Naive B cell (primary cell): ENCODE data around the gene SEMA4D. TPM values are rescaled to one million over a fixed set of nuclear protein-coding genes. Genes with fewer than 3 reads are reported as not detected.
A peak's percentile ranks its signal among the peaks of the same experiment; 100 is the strongest.
"Not testable (repeated sequence)": the region's sequence is repeated elsewhere in the genome, so short reads cannot be mapped to it uniquely, and the experiment has no call there.

Source experiments
- ATAC-seq, 2 donors: fragments of 150-1000 bp; cut with Tn5 transposase; 2 replicates each; pipeline ENCODE4 v1.10.0; 2021; ENCODE audit warnings: low read depth in 2 of 2, mild to moderate bottlenecking in 2 of 2, moderate library complexity in 2 of 2
- DNase-seq: peaks from one replicate; pipeline ENCODE4 v3.0.0; 2022
- H3K27ac Mint-ChIP-seq, 6 donors: one replicate each; pipeline ENCODE4 v1.8.0; 2020 to 2022; ENCODE audit warnings: mild to moderate bottlenecking in 6 of 6, mixed read lengths in 6 of 6, moderate library complexity in 5 of 6, inconsistent platforms in 2 of 6
- H3K27me3 Mint-ChIP-seq, 3 donors: one replicate each; pipeline ENCODE4 v1.8.0; 2021 to 2022; ENCODE audit warnings: mixed read lengths in 3 of 3, mild to moderate bottlenecking in 1 of 3
- H3K36me3 Mint-ChIP-seq, 2 donors: one replicate each; pipeline ENCODE4 v1.8.0; 2020 to 2022; ENCODE audit warnings: mixed read lengths in 2 of 2, inconsistent platforms in 1 of 2, mild to moderate bottlenecking in 1 of 2
- H3K4me1 Mint-ChIP-seq, 3 donors: one replicate each; pipeline ENCODE4 v1.8.0; 2020 to 2022; ENCODE audit warnings: mixed read lengths in 3 of 3, inconsistent platforms in 1 of 3, mild to moderate bottlenecking in 1 of 3, moderate library complexity in 1 of 3
- H3K4me3 Mint-ChIP-seq, 8 donors: one replicate each; pipeline ENCODE4 v1.8.0; 2020 to 2022; ENCODE audit warnings: mild to moderate bottlenecking in 8 of 8, mixed read lengths in 8 of 8, moderate library complexity in 8 of 8, inconsistent platforms in 2 of 8
- H3K9me3 Mint-ChIP-seq, 7 donors: one replicate each; pipeline ENCODE4 v1.8.0; 2020 to 2022; ENCODE audit warnings: mixed read lengths in 7 of 7, mild to moderate bottlenecking in 5 of 7, inconsistent platforms in 2 of 7, moderate library complexity in 1 of 7
- polyA plus RNA-seq, 6 donors: library from polyadenylated mRNA; unstranded; fragments of 300-500 nt; fragmentation: Illumina TruSeq; gene quantifications; one replicate each; pipeline ENCODE4 v1.2.3, GENCODE V29; 2021; ENCODE audit warnings: low read depth in 6 of 6

The SEMA4D gene
- polyA plus RNA-seq, 6 donors from 2014 or later = 13.4 to 38.2 (median 21.5) TPM

DNA sequence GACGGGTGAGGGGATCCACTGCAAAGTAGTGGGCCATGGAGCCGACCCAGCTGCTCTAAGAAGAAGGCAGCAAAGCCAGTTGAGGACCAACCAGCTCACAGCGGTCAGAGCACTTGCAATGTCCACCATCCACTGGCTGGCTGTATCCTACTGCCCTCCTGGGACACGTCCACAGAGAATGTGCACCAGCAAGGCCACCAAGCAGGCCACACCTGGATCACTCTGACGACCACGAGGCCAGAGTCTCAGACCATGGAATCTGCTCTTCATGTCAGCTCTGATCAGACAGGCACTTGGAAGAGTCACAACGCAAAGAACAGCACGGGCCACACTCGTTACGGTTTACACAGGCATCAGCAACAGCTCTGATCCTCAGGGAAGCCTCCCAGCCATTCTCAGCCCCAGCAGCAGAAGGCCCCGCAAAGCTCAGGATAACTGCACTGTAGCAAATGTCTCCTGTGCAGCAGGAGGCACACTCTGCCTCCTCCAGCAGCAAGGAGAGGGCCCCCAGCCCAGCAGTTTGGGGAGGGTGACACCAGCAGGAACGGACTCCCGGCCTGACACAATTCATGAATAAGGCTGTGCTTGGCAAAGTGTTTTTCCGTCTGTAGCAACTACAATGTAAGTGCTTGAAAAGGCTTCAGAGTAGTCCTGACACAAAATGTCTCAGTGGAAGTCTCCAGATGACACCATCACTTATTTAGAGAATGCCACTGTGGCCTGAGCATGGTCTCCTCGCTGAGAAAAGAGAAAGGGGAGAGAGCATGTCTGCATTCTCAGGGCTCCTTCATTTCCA, 15.7 kb downstream of the SEMA4D start:
- H3K27ac Mint-ChIP-seq = peak overlapping the region in 5 of 6 donors; percentile 45 to 94 (median 80)
- no peaks in the 10 kb centered on the region for H3K27me3 Mint-ChIP-seq
- H3K36me3 Mint-ChIP-seq = peaks cover 7 to 12% of the 10 kb centered on the region in 2 donors
- peaks cover 0 to 11% (median 5%) of the 10 kb centered on the region in 7 donors for H3K9me3 Mint-ChIP-seq
- no peak for ATAC-seq
- H3K4me1 Mint-ChIP-seq = peaks cover 71 to 84% (median 81%) of the 10 kb centered on the region in 3 donors
- H3K4me3 Mint-ChIP-seq = peak overlapping the region in 1 of 8 donors; percentile 26
- DNase-seq = no peak

DNA sequence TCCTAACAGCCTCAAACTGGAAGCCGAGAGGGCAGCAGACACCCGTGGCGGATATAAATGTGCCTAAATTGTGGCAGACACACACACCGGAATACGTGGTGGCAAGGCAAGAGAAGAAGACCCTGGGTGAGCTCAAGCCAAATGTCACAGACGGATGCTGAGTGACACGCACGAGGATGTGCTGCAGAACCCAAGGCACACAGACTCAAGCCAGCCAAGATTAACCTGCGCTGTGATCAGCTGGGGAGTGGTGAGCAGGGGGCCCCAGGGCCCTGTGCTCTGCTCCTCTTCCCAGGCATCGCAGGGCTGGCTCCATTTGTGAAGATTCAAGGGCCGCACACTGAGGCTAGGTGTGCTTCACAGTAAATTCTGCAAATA, 16.4 kb downstream of the SEMA4D start:
- Mint-ChIP-seq H3K36me3 (peaks cover 7 to 12% of the 10 kb centered on the region in 2 donors), H3K27ac (peak overlapping the region in 3 of 6 donors; percentile 24 to 42 (median 37)), H3K4me3 (peak overlapping the region in 2 of 8 donors; percentile 26 to 36), H3K4me1 (peaks cover 78 to 85% (median 84%) of the 10 kb centered on the region in 3 donors), H3K9me3 (peaks cover 0 to 11% (median 5%) of the 10 kb centered on the region in 7 donors), H3K27me3 (no peaks in the 10 kb centered on the region)
- DNase-seq (no peak), ATAC-seq (no peak)

DNA sequence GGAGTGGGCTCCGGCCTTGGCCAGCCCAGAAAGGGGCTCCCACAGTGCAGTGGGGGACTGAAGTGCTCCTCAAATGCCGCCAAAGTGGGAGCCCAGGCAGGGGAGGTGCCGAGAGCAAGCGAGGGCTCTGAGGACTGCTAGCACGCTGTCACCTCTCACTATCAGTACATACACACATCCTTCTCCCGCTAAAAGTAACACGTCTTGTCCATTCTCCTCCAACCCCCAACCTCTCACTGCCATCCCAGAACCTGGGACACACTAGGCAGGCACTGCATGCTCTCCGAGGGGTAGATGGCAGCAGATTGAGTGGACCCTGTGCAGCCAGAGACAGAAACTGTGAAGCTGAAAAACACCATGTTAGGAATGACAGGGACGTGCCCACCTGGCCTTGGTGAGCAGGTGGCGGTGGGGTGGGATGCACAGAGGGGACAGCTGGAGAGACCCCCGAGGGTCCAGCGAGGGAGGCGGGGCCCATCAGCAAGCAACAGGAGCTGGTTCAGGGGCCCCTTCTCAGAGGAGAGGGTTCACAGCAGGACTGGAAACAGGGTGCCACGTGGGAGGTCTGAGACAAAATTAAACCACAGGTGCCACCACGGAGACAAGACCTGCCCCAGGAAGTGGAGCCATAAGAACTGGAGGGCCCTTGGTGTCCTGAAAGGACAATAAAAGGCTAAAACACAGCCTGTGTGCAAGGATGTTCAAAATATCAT, 16.9 kb downstream of the SEMA4D start:
- DNase-seq (no peak), ATAC-seq (no peak)
- H3K4me1 Mint-ChIP-seq = peaks cover 78 to 85% (median 84%) of the 10 kb centered on the region in 3 donors
- H3K36me3 Mint-ChIP-seq = peaks cover 3 to 9% of the 10 kb centered on the region in 2 donors
- H3K27me3 Mint-ChIP-seq = no peaks in the 10 kb centered on the region
- peak overlapping the region in 4 of 6 donors; percentile 24 to 57 (median 48) for H3K27ac Mint-ChIP-seq
- peak overlapping the region in 3 of 8 donors; percentile 4 to 53 (median 20) for H3K4me3 Mint-ChIP-seq
- H3K9me3 Mint-ChIP-seq = peaks cover 0 to 7% (median 2%) of the 10 kb centered on the region in 7 donors

DNA sequence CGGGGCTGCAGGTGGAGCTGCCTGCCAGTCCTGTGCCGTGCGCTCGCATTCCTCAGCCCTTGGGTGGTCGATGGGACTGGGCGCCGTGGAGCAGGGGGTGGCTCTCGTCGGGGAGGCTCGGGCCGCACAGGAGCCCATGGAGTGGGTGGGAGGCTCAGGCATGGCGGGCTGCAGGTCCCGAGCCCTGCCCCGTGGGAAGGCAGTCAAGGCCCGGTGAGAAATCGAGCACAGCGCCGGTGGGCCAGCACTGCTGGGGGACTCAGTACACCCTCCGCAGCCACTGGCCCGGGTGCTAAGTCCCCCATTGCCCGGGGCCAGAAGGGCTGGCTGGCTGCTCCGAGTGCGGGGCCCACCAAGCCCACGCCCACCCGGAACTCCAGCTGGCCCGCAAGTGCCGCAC, 17.5 kb downstream of the SEMA4D start:
- H3K4me3 Mint-ChIP-seq, H3K9me3 Mint-ChIP-seq, H3K36me3 Mint-ChIP-seq, H3K27me3 Mint-ChIP-seq, ATAC-seq, DNase-seq: not testable (repeated sequence)
- Mint-ChIP-seq H3K27ac (peak overlapping the region in 1 of 6 donors; percentile 54), H3K4me1 (peaks cover 79 to 87% (median 84%) of the 10 kb centered on the region in 3 donors)

DNA sequence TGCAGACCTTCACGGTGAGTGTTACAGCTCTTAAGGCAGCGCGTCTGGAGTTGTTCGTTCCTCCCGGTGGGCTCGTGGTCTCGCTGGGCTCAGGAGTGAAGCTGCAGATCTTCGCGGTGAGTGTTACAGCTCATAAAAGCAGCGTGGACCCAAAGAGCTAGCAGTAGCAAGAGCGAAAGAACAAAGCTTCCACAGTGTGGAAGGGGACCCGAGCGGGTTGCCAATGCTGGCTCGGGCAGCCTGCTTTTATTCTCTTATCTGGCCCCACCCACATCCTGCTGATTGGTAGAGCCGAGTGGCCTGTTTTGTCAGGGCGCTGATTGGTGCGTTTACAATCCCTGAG, 18.3 kb downstream of the SEMA4D start:
- not testable (repeated sequence) for ATAC-seq, H3K27me3 Mint-ChIP-seq, H3K9me3 Mint-ChIP-seq, H3K36me3 Mint-ChIP-seq, DNase-seq
- Mint-ChIP-seq H3K4me1 (peaks cover 75 to 82% (median 79%) of the 10 kb centered on the region in 3 donors), H3K27ac (peak overlapping the region in 2 of 6 donors; percentile 49 to 72), H3K4me3 (peak overlapping the region in 1 of 8 donors; percentile 38)

DNA sequence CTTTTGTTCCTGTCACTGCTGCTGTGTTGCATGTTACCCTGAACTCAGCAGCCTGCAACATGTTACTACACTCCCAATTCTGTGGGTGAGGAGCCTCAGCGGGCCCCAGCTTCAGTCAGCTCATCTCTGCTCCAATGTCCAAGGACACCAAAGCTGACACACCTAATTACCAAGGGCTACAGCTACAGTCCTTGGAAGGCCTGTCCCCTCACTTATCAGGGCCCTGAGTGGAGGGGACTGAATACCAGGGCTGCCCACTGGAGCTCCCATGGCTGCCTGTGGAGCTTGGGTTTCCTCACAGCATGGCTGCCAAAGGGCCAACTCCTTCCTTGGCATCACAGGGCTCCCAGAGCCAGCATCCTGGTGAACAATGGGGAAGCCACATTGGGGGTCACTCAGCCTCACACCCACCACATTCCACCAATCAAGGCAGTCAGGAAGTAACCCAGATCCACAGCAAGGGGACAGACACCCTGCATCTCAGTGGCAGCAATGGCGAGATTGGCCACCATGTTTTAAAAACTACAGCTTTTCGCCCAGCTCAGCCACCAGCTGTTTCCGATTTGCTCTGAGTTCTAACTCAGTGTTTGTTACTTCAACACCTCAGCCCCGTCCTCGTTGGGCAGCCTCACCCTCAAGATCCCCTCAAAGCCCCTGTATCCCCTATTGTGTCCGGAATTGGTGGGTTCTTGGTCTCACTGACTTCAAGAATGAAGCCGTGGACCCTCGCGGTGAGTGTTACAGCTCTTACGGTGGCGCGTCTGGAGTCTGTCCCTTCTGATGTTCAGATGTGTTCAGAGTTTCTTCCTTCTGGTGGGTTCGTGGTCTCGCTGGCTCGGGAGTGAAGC, 18.9 kb downstream of the SEMA4D start:
- Mint-ChIP-seq H3K27ac (peak overlapping the region in 4 of 6 donors; percentile 30 to 72 (median 49)), H3K9me3 (no peaks in the 10 kb centered on the region), H3K4me3 (peak overlapping the region in 3 of 8 donors; percentile 38 to 67 (median 51)), H3K27me3 (no peaks in the 10 kb centered on the region), H3K36me3 (peaks cover 0 to 6% of the 10 kb centered on the region in 2 donors), H3K4me1 (peaks cover 73 to 79% (median 79%) of the 10 kb centered on the region in 3 donors)
- ATAC-seq = no peak
- DNase-seq = no peak

DNA sequence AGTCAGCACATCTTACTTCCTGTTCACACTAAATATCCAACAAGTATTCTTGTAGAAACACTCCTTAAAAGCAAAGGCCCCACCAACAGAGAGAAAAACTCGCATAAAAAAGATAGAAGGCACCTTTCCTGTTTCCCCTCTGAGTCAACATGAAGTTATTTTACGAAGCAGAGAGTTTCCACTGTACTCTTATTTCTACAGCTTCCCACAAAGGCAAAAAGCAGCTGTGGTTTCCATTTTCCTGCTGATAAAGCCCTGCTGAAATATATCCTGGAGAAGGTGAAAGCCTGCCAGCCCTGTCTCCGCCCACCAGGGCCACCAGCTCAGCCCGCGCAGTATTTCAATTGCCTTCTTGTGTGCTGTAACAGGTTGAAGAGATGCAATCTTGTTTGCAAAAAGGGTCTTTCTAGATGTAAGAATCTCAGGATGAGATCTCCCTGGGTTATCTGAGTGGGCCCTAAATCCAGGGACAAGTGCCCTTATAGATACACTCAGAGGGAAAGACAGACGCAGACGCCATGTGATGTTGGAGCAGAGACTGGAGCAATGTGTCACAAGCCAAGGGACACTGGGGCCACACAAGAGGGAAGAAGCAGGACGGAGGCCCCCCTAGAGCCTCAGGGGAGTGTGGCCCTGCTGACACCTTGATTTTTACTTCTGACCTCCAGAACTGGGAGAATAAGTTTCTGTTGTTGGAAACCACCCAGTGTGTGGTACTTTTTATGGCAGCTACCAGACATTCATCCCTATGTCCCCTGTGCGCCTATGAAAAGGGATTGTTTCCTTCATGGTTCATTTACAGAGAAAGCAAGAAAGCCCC, 19.9 kb downstream of the SEMA4D start:
- no peak for DNase-seq
- H3K27me3 Mint-ChIP-seq = no peaks in the 10 kb centered on the region
- peaks cover 0 to 6% of the 10 kb centered on the region in 2 donors for H3K36me3 Mint-ChIP-seq

DNA sequence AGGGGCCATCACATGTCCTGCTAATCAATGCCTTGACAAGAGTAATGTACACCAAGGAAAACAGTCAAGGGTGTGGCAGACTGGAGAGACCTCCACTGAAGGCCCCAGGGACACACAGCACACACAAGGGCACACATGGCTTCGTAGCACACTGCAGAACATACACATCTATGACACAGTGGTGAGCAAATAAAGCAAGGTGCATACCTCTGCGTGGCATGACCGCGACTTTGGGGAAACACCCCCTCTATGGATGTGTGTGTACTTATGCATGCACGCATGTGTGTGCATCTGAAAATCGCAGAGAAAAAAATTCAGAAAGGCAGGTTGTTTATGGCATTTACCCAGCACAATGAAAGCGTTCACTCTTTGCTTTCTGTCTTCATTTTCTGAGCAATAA, 20.5 kb downstream of the SEMA4D start:
- Mint-ChIP-seq H3K4me1 (peaks cover 64 to 76% (median 69%) of the 10 kb centered on the region in 3 donors), H3K27ac (peak overlapping the region in 5 of 6 donors; percentile 35 to 90 (median 65)), H3K27me3 (no peaks in the 10 kb centered on the region), H3K9me3 (no peaks in the 10 kb centered on the region), H3K4me3 (peak overlapping the region in 6 of 8 donors; percentile 45 to 74 (median 54)), H3K36me3 (peaks cover 0 to 6% of the 10 kb centered on the region in 2 donors)
- ATAC-seq (peak; percentile 66), DNase-seq (no peak)

More for the DNA sequence above, 19.9 kb downstream of the SEMA4D start:
- peak; percentile 36 to 41 for ATAC-seq
- Mint-ChIP-seq H3K27ac (peak overlapping the region in 5 of 6 donors; percentile 38 to 90 (median 65)), H3K4me1 (peaks cover 71 to 78% (median 75%) of the 10 kb centered on the region in 3 donors), H3K4me3 (peak overlapping the region in 7 of 8 donors; percentile 45 to 76 (median 53)), H3K9me3 (no peaks in the 10 kb centered on the region)

DNA sequence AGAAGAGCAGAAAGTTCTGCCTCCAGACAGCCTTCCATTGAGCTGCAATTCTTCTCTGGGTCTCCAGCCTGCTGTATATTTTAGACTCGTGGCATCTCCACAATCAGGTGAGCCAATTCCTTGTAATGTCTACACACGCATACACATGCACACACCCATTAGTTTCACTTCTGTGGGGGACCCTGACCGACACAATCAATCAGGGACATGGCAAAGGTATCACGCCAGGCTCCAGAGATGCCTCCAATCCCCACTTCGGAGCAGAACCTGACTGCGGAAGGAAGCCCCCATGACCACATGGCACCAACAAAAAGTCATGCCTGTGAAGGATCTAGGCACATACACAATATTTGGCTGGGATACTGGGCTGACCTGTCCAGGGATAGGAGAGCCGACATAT, 21.4 kb downstream of the SEMA4D start:
- Mint-ChIP-seq H3K4me1 (peaks cover 56 to 77% (median 63%) of the 10 kb centered on the region in 3 donors), H3K36me3 (peaks cover 0 to 10% of the 10 kb centered on the region in 2 donors), H3K9me3 (no peaks in the 10 kb centered on the region), H3K27me3 (no peaks in the 10 kb centered on the region), H3K4me3 (peak overlapping the region in 5 of 8 donors; percentile 18 to 50 (median 43)), H3K27ac (peak overlapping the region in 2 of 6 donors; percentile 64 to 65)
- no peak for ATAC-seq
- no peak for DNase-seq

DNA sequence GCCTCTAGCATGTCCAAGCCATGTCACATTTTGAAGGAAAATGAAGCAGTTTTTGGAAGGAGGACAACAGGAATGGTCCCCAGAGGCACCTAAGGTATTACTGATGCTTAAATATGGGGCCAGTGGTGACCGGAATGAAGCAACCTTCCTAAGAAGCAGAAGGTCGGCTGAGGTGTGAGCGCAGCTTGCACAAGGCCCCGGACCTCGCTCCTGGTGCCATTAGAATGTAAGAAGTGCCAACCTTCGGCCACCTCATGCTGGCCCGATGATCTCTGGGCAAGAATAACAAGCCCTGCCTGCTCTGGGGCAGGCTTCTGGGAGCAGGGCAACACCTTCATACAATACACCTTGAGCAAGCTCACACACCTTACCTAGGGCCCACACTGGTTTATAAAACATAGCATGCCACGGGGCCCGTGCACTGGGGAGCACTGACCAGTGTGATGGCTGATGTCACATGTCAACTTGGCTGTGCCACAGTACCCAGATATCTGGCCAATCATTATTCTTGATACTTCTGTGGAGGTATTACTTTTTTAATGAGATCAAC, 21.9 kb downstream of the SEMA4D start:
- peak overlapping the region in 1 of 6 donors; percentile 65 for H3K27ac Mint-ChIP-seq
- peaks cover 0 to 10% of the 10 kb centered on the region in 2 donors for H3K36me3 Mint-ChIP-seq

DNA sequence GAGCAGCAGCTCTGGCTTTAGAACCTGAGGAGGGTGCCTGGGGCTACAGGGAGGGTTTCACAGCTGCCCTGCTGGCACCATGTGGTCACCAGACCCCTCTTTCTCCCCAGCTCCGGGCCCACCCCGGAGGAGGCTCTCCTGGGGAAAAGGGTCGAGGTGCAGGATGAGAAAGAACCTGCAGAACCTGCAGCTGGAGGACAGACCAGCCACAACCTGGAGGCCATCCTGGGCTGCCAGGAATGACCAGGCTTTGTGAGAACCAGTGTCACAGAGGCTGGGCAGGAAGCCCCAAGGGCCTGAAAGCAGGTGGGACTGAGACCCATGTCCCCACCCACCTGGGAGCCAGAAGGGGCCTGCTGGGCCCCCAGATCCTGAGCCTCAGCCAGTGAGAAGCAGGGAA, 23.0 kb downstream of the SEMA4D start:
- Mint-ChIP-seq H3K27ac (peak overlapping the region in 1 of 6 donors; percentile 15), H3K4me3 (peak overlapping the region in 1 of 8 donors; percentile 22), H3K27me3 (no peaks in the 10 kb centered on the region), H3K9me3 (no peaks in the 10 kb centered on the region), H3K36me3 (peaks cover 0 to 10% of the 10 kb centered on the region in 2 donors), H3K4me1 (peaks cover 63 to 85% (median 70%) of the 10 kb centered on the region in 3 donors)
- ATAC-seq (no peak), DNase-seq (no peak)

More for the DNA sequence above, 21.9 kb downstream of the SEMA4D start:
- no peaks in the 10 kb centered on the region for H3K9me3 Mint-ChIP-seq
- H3K4me3 Mint-ChIP-seq = peak overlapping the region in 2 of 8 donors; percentile 8 to 67
- ATAC-seq (no peak), DNase-seq (no peak)
- no peaks in the 10 kb centered on the region for H3K27me3 Mint-ChIP-seq
- H3K4me1 Mint-ChIP-seq = peaks cover 56 to 76% (median 62%) of the 10 kb centered on the region in 3 donors
